ENCODE results near the gene CDCA8. TPM values are rescaled to one million over a fixed set of nuclear protein-coding genes. Genes with fewer than 3 reads are reported as not detected.
"Not testable (repeated sequence)": the region's sequence is repeated elsewhere in the genome, so short reads cannot be mapped to it uniquely, and the experiment has no call there.

CDCA8 gene
- total RNA-seq, 1 experiment from 2014 or later = 57.9 TPM

- BruUV-seq (replicated peaks); DNase-seq; H3K4me3 ChIP-seq; H3K9me3 ChIP-seq (ENCODE audit: insufficient read depth, low read depth); H3K27me3 ChIP-seq (ENCODE audit: insufficient read depth, low read depth); H2AFZ ChIP-seq; POLR2A ChIA-PET (ENCODE audit: unreplicated experiment); H3K9me2 ChIP-seq (ENCODE audit: insufficient read depth); intact Hi-C loops (cut with micrococcal nuclease; ENCODE audit: unreplicated experiment); H3K36me3 ChIP-seq (ENCODE audit: low read depth); H4K20me1 ChIP-seq (ENCODE audit: insufficient read depth); CTCF ChIA-PET: not testable (repeated sequence)
- Histone ChIP-seq H3K79me2 (ENCODE audit: low read depth) (peaks cover 17% of the 10 kb centered on the region; the same call in 1 of the 2 replicates), H3K4me1 (replicated peaks; ENCODE audit: insufficient read depth) (peaks cover 14% of the 10 kb centered on the region), H3K27ac (peak overlapping the region; percentile 77), H3K4me2 (peak overlapping the region; percentile 59), H3F3A (ENCODE audit: insufficient read depth, low read depth) (peaks cover 15% of the 10 kb centered on the region)
These were observed 46.3 kb downstream of the CDCA8 start for GRCh38 chr1:37738619-37739018.

GRCh38 chr1:37739222-37739621 lies 46.9 kb downstream of the CDCA8 start:
- no TSS peak for BruUV-seq (replicated peaks)
- H3K79me2 ChIP-seq (ENCODE audit: low read depth) = peaks cover 17% of the 10 kb centered on the region; the same call in 1 of the 2 replicates
- no peaks in the 10 kb centered on the region for H4K20me1 ChIP-seq (ENCODE audit: insufficient read depth)
- peak; percentile 62 to 95 for DNase-seq
- no peaks in the 10 kb centered on the region for H3K9me2 ChIP-seq (ENCODE audit: insufficient read depth)
- H2AFZ ChIP-seq = no peak overlapping the region
- intact Hi-C loops (cut with micrococcal nuclease; ENCODE audit: unreplicated experiment) = no loop called here
- no peak for TF ChIP-seq EZH2 (IDR thresholded peaks at IDR 0.05; ENCODE audit: low read depth)
- no peak for TF ChIP-seq CTCF (conservative IDR thresholded peaks at IDR 0.05)
- no peak overlapping the region for H3K4me3 ChIP-seq
- peaks cover 15% of the 10 kb centered on the region for H3F3A ChIP-seq (ENCODE audit: insufficient read depth, low read depth)
- ChIA-PET POLR2A (ENCODE audit: unreplicated experiment) (no interaction called here), CTCF (no interaction called here)
- H3K27me3 ChIP-seq (ENCODE audit: insufficient read depth, low read depth) = no peaks in the 10 kb centered on the region
- H3K27ac ChIP-seq = peak overlapping the region; percentile 77
- H3K36me3 ChIP-seq (ENCODE audit: low read depth) = no peaks in the 10 kb centered on the region
- peak overlapping the region; percentile 59 for H3K4me2 ChIP-seq
- H3K4me1 ChIP-seq (replicated peaks; ENCODE audit: insufficient read depth) = peaks cover 14% of the 10 kb centered on the region
- H3K9me3 ChIP-seq (ENCODE audit: insufficient read depth, low read depth) = no peaks in the 10 kb centered on the region

- Histone ChIP-seq H3K79me2 (ENCODE audit: low read depth) (peaks cover 17% of the 10 kb centered on the region; the same call in 1 of the 2 replicates), H3K4me2 (no peak overlapping the region), H3K36me3 (ENCODE audit: low read depth) (no peaks in the 10 kb centered on the region), H2AFZ (no peak overlapping the region), H4K20me1 (ENCODE audit: insufficient read depth) (no peaks in the 10 kb centered on the region), H3K9me3 (ENCODE audit: insufficient read depth, low read depth) (no peaks in the 10 kb centered on the region), H3K4me1 (replicated peaks; ENCODE audit: insufficient read depth) (peaks cover 14% of the 10 kb centered on the region), H3K4me3 (no peak overlapping the region), H3K9me2 (ENCODE audit: insufficient read depth) (no peaks in the 10 kb centered on the region), H3K27me3 (ENCODE audit: insufficient read depth, low read depth) (no peaks in the 10 kb centered on the region), H3K27ac (no peak overlapping the region), H3F3A (ENCODE audit: insufficient read depth, low read depth) (peaks cover 15% of the 10 kb centered on the region)
- no peak for TF ChIP-seq CTCF (conservative IDR thresholded peaks at IDR 0.05)
- TF ChIP-seq EZH2 (IDR thresholded peaks at IDR 0.05; ENCODE audit: low read depth) = no peak
- no TSS peak for BruUV-seq (replicated peaks)
- intact Hi-C loops (cut with micrococcal nuclease; ENCODE audit: unreplicated experiment) = no loop called here
- DNase-seq = peak in 1 of 2 experiments; percentile 64
- ChIA-PET CTCF (interaction anchor here (0.9 kb wide), 1 partner anchor 20 kb away, joined by 4 read pairs; no protein-coding TSS in a partner anchor), POLR2A (ENCODE audit: unreplicated experiment) (no interaction called here)
These were observed 48.8 kb downstream of the CDCA8 start for GRCh38 chr1:37741130-37741529.

GRCh38 chr1:37741662-37742061 lies 49.3 kb downstream of the CDCA8 start:
- Histone ChIP-seq H3F3A (ENCODE audit: insufficient read depth, low read depth) (peaks cover 15% of the 10 kb centered on the region), H3K27me3 (ENCODE audit: insufficient read depth, low read depth) (no peaks in the 10 kb centered on the region), H3K4me3 (no peak overlapping the region), H3K4me1 (replicated peaks; ENCODE audit: insufficient read depth) (peaks cover 14% of the 10 kb centered on the region), H3K36me3 (ENCODE audit: low read depth) (0 out of 2 replicates have a peak, but pooled peaks cover under 1% of the 10 kb centered on the region), H3K9me3 (ENCODE audit: insufficient read depth, low read depth) (peaks cover under 1% of the 10 kb centered on the region; the same call in 1 of the 2 replicates), H3K27ac (no peak overlapping the region), H3K9me2 (ENCODE audit: insufficient read depth) (no peaks in the 10 kb centered on the region), H4K20me1 (ENCODE audit: insufficient read depth) (no peaks in the 10 kb centered on the region), H2AFZ (no peak overlapping the region), H3K4me2 (no peak overlapping the region), H3K79me2 (ENCODE audit: low read depth) (peaks cover 17% of the 10 kb centered on the region; the same call in 1 of the 2 replicates)
- CTCF ChIA-PET = no interaction called here
- TF ChIP-seq CTCF (conservative IDR thresholded peaks at IDR 0.05) (no peak), EZH2 (IDR thresholded peaks at IDR 0.05; ENCODE audit: low read depth) (no peak)
- no TSS peak for BruUV-seq (replicated peaks)
- no peak for DNase-seq
- POLR2A ChIA-PET (ENCODE audit: unreplicated experiment) = no interaction called here
- intact Hi-C loops (cut with micrococcal nuclease; ENCODE audit: unreplicated experiment) = no loop called here

All from PC-9 (cell line).